GM10248 (cell line): ENCODE results near the gene CTSK.

Source experiments
- CTCF ChIA-PET: fragments of 300-600 bp; sonication (Branson Sonifier 250); formaldehyde crosslinking; extraction: SDS; loops from one replicate; lab custom pipeline; 2021; ENCODE audit warnings: antibody characterized with exemption; lab: Yijun Ruan, JAX
- POLR2A ChIA-PET: fragments of 350-650 bp; sonication (Branson Sonifier 250); formaldehyde crosslinking; extraction: SDS; loops from one replicate; lab custom pipeline; 2020; ENCODE audit warnings: antibody characterized with exemption; lab: Yijun Ruan, JAX
- DNase-seq: peaks from one replicate; pipeline ENCODE4 v3.0.0; 2012; ENCODE audit errors: extremely low spot score
- TF ChIP-seq, protein P1 (sequence below): IDR thresholded peaks from 2 replicates; pipeline ENCODE4 v1.5.1; 2012; ENCODE audit warnings: mild to moderate bottlenecking, low read depth; ENCODE audit errors: extremely low read depth, missing control alignments, control extremely low read depth

The CTSK gene

DNA sequence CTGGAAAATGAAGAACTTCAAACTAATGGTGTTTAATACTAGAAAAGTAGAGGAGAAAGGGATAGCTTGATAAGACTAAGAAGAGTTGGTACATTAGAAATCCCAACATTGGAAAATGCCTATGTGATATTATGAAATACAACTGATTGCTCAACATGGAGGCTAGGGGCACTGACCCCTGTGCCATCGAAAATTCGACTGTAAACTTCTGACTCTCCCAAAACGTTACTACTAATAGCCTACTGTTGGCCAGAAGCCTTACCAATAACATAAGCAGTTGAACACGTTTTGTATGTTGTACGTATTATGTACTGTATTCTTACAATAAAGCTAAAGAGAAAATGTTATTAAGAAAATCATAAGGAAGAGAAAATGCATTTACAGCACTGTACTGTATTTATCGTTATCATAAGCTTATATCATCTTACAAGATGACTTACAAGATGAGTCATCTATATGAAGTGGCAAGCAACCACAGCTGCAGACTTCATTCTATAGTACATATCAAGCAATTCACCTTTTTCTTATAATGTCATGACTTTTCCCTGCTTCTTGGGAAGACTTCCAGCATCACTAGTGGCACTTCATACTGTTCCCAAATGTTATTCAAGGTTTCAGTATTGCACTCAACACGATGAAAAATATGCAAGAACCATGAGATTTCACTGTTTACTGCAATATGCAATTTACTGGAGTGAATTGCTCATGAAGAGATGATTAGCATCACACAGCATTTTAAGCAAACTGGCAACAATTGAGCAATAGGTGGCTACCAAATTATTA lies 12.9 kb upstream of the CTSK start:
- ChIA-PET CTCF (interaction anchor here (0.7 to 2.0 kb wide), 4 partner anchors 12 to 260 kb away, joined by 3 to 5 read pairs (median 3); no protein-coding TSS in a partner anchor), POLR2A (no interaction called here)
- DNase-seq = no peak
- TF ChIP-seq, protein P1, sequence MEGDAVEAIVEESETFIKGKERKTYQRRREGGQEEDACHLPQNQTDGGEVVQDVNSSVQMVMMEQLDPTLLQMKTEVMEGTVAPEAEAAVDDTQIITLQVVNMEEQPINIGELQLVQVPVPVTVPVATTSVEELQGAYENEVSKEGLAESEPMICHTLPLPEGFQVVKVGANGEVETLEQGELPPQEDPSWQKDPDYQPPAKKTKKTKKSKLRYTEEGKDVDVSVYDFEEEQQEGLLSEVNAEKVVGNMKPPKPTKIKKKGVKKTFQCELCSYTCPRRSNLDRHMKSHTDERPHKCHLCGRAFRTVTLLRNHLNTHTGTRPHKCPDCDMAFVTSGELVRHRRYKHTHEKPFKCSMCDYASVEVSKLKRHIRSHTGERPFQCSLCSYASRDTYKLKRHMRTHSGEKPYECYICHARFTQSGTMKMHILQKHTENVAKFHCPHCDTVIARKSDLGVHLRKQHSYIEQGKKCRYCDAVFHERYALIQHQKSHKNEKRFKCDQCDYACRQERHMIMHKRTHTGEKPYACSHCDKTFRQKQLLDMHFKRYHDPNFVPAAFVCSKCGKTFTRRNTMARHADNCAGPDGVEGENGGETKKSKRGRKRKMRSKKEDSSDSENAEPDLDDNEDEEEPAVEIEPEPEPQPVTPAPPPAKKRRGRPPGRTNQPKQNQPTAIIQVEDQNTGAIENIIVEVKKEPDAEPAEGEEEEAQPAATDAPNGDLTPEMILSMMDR = no peak

DNA sequence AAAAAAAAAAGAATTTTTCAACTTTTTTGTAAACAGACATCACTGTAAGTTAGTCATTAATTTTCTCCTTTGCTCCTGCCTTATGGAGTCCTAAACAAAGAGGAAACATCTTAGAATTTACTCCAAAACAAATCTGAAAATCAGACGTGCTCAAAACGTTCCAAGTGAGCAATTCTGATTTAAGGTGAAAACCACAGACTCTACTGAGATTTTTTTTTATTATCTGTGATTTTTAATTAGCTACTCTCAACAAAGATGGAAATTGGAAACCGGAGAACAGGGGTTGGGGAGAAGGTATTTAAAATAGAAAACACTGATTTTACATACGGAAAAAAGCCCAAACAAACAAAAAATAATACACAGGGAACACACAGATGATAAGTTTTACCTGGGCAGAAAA lies 7.8 kb upstream of the CTSK start:
- no peak for DNase-seq
- TF ChIP-seq, protein P1 = no peak
- ChIA-PET POLR2A (no interaction called here), CTCF (no interaction called here)

DNA sequence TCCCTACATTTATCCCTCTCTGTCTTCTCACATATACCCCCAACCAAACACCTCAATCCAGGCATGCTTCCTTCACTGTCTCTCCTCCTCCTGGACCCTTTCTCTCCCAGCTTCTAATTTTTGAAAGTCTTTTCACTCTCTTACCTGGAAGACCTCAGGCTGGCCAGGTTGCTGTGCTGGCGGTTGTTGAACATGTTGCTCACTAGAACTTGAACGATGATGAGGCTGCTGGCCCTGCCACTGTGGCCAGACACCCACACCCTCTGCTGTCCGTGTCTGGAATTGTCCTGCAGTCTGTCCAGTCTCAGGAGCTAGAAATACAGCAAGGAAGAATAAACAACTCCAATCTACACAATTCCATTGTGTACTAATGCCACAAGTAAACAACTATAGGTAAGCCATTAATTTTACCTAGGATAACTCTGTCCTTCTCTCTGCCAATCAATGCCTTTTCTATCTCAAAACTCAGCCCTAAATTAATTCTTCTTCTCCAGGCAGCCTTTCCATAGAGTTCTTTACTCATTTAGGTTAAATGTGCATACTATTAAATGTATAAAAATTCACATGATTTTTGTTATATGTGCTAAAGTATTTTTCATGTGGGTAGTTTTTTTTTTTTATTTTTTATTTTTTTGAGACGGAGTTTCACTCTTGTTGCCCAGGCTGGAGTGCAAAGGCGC lies 5.1 kb upstream of the CTSK start:
- POLR2A ChIA-PET = no interaction called here
- DNase-seq = no peak
- TF ChIP-seq, protein P1 = peak; percentile 49
- CTCF ChIA-PET = interaction anchor here (0.9 to 2.1 kb wide), 10 partner anchors 9 to 252 kb away, joined by 3 to 11 read pairs (median 3); partner anchors contain the start of gene GOLPH3L

DNA sequence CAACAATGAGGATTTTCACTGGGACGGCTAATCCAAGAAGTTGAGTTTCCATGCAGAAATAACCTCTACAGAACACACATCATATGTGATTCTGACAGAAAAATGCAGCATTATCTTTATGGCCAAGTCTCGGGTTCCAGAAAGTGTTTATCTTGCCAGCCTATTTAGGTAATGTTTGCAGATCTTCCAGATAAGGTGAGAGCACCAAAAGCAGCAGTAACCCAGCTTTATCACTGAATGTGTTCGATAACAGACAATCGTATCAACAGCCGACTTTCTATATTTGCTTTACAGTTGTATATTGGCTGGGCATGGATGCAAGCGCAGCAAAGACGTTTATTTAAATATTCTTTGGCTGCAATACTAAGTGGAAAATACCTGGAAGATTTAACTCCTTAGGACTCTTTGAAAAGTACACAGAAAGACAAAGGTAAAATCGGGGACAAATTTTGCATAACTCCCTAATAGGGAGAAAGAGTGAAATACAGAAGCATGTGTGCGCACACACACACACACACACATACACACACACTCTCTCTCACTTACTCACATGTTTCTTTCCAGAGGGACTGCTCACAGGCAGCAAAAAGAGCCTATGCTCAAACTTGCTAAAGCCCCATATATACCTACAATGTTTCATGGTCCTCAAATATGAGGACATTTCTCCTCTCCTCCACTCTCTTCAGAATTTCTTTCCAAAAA lies 3.0 kb upstream of the CTSK start:
- CTCF ChIA-PET = interaction anchor here (1.0 to 1.4 kb wide), 2 partner anchors 9 to 13 kb away, joined by 3 read pairs; no protein-coding TSS in a partner anchor
- TF ChIP-seq, protein P1 = no peak
- POLR2A ChIA-PET = no interaction called here
- DNase-seq = no peak

DNA sequence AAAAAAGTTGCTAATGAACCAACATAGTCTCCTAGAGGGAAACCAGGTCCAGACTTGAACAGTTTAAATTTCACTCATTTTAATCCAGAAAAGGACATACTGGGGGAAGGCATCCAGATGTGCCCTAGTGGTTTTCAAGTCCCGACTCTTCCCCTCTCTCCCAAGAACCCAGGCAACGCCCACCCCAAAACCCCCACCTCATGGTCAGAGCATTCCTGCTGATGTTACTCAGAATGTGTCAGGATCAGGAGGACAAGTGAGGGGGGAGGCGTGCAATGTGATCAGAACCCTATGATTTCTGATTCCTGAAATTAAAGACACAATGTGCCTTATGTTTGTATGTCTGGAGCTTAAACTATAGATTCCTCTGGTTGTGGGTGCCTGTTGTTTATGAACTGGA lies 1.6 kb upstream of the CTSK start:
- CTCF ChIA-PET = interaction anchor here (1.4 kb wide), 1 partner anchor 10 kb away, joined by 3 read pairs; no protein-coding TSS in a partner anchor
- no peak for DNase-seq
- POLR2A ChIA-PET = no interaction called here
- TF ChIP-seq, protein P1 = no peak

DNA sequence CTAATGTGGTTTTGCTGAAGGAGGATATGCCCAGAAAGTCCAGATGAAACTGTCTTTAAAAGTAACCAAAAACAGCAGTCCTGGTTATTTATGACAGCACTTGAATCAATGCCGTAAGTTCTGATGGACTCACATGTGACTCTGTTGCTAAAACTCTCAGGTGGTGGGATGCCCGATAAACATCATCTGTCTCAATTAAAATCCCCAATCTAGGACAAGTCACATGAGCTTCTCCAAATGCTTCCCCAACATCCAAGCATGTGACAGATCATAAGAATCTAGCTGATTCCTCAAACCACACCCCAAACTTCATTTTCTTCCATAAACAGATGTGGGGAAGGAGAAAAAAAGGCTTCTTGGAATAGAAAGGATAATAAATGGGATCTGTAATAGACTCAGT lies 786 bp upstream of the CTSK start:
- ChIA-PET CTCF (interaction anchor here (1.1 kb wide), 1 partner anchor 12 kb away, joined by 3 read pairs; no protein-coding TSS in a partner anchor), POLR2A (no interaction called here)
- DNase-seq = no peak

More for the DNA sequence above, 786 bp upstream of the CTSK start:
- TF ChIP-seq, protein P1 = no peak
